ENCODE measurements around the gene TUBA3C.

DNA sequence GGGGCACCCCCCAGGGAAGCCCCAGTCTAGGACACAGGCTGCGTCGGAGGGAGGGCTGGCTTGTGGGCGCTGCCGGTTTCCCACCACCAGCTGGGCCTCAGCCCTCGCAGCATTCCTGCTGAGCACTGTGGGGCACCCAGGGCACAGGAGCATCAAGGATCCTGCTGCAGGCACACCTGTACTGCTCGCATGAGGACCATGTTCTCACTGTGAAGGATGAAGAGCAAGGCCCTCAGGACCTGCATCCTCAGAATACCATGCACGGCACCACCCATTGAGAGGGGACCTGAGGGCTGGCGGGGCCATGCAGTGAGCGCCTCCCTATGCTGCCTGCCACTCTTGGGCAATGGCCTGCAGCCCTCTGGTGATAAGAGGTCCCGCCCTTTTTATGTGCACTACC lies 31.4 kb downstream of the TUBA3C start:
- no peak for TF ChIP-seq EZH2phosphoT487 (IDR thresholded peaks at IDR 0.05; ENCODE audit: borderline replicate concordance, low read depth, low read length)
- TF ChIP-seq, protein P1, sequence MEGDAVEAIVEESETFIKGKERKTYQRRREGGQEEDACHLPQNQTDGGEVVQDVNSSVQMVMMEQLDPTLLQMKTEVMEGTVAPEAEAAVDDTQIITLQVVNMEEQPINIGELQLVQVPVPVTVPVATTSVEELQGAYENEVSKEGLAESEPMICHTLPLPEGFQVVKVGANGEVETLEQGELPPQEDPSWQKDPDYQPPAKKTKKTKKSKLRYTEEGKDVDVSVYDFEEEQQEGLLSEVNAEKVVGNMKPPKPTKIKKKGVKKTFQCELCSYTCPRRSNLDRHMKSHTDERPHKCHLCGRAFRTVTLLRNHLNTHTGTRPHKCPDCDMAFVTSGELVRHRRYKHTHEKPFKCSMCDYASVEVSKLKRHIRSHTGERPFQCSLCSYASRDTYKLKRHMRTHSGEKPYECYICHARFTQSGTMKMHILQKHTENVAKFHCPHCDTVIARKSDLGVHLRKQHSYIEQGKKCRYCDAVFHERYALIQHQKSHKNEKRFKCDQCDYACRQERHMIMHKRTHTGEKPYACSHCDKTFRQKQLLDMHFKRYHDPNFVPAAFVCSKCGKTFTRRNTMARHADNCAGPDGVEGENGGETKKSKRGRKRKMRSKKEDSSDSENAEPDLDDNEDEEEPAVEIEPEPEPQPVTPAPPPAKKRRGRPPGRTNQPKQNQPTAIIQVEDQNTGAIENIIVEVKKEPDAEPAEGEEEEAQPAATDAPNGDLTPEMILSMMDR (conservative IDR thresholded peaks at IDR 0.05; ENCODE audit: low read length) = no peak

All from OCI-LY7 (cell line).